Cardiac fibroblast (primary cell): ENCODE measurements around the gene ORAI3.
A peak's percentile ranks its signal among the peaks of the same experiment; 100 is the strongest.

ENCODE experiments used
- DNase-seq, 2 donors: peaks; one replicate each; pipeline versions ENCODE4 v3.0.0 to v3.0.0-alpha.2; 2010; ENCODE audit warnings: low read depth in 2 of 2
- H3K4me3 ChIP-seq, 2 donors: replicated peaks in 1 of 2; 1 replicate in 1 of 2; 2 replicates in 1 of 2; pipeline ENCODE4 v1.5.1; 2011; ENCODE audit warnings: low read depth in 2 of 2, low read length in 2 of 2, mild to moderate bottlenecking in 2 of 2, moderate library complexity in 1 of 2
- CTCF ChIP-seq: IDR thresholded peaks from one replicate; pipeline ENCODE4 v1.5.1; 2011; ENCODE audit warnings: low read depth, mild to moderate bottlenecking, low read length, inconsistent platforms

ORAI3 gene

GRCh38 chr16:30923554-30924075, 25.3 kb upstream of the ORAI3 start, which contains the start of gene FBXL19:
Gene FBXL19 (plus strand): TSS chr16:30923572. CDS start chr16:30925755, 2,183 bp downstream.
- no peak for DNase-seq
- TF ChIP-seq CTCF: no peak
- peak within 1 kb of the TSS; percentile 75 to 81 for H3K4me3 ChIP-seq

DNA sequence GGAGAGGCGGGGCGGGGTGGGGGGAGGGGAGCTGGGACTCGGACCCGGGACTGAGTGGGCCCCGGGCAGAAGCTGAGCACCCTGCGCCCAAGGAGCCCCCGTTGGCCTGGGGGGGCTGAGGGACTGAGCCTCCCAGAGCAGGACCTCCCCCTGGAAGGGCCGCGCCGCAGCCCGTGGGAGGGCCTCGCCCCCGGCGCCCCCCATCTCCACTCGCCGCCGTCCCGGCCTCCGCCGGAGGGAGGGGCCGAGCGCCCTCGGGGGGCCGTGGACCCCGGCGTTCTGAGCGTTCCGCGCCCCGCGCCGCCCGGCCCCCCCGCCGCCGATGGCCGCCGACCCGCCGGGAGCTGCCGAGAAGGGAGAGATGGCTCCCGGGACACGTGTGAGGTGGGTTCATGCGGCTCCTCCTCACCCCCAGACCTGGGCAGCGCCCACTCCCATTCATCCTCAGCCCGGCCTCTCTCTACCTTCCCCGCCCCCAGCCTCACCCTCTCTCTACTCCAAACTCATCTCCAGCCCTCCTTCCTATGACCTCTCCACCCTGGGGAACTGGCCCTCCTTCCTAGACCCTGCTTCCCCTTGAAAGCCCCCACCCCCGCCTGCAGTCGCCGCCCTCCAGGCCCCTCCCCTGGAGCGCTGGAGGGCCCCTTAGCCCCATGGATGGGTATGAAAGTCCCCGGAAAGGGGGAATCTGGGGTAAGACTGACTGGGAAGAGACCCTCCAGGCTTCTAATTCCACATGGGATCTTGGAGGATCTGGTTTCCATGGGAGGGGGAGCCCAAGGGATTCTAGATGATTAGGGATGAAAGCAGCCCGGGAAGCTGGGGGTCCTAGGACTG, 24.6 kb upstream of the ORAI3 start:
- DNase-seq: no peak
- peak overlapping the region; percentile 75 to 81 for H3K4me3 ChIP-seq
- TF ChIP-seq CTCF: no peak

GRCh38 chr16:30924913-30925631, 23.8 kb upstream of the ORAI3 start:
- TF ChIP-seq CTCF: no peak
- DNase-seq: no peak
- H3K4me3 ChIP-seq: peak overlapping the region; percentile 75 to 81

GRCh38 chr16:30925632-30925987, 23.3 kb upstream of the ORAI3 start:
- no peak overlapping the region for H3K4me3 ChIP-seq
- DNase-seq: no peak
- TF ChIP-seq CTCF: no peak

GRCh38 chr16:30925995-30926811, 22.7 kb upstream of the ORAI3 start:
- no peak for TF ChIP-seq CTCF
- DNase-seq: no peak
- H3K4me3 ChIP-seq: no peak overlapping the region

DNA sequence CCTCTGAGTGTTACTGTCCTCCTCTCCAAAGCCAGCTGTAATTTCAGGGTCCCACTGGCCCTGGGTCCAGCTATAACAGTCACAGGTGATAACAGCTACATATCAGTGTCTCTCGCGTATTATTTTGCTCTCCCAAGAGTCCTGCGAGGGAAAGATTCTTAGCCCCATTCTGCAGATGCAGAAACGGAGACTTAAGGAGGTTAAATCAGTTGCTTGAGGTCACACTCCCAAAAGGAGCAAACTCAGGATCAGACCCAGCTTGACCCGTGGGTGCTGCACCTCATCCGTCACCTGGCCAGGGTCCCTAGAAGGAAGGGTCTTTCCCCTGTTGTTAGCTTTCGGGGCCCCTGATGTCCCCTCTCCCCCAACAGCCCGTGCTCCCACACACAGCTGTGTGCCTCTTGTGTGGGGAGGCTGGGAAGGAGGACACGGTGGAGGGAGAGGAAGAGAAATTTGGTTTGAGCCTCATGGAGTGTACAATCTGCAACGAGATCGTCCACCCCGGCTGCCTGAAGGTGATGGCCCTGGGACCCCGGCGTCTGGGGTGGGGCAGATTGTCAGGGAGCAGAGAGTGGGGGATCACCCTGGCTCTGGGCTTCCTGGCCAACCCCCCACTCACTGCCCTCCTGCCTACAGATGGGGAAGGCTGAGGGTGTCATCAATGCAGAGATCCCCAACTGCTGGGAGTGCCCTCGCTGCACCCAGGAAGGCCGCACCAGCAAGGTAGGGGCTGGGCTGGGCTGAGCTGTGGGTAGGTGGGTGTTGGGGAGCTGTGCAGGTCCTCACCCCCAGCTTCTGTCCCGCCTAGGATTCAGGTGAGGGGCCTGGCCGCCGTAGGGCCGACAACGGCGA, 21.7 kb upstream of the ORAI3 start:
- no peak for DNase-seq
- TF ChIP-seq CTCF: no peak
- no peak overlapping the region for H3K4me3 ChIP-seq
